NK-92 (cell line): ENCODE data around the gene TMEM208.

Experiments
- DNase-seq: peaks from one replicate; lab custom pipeline; 2025; ENCODE audit not compliant: unreplicated experiment; lab: John Stamatoyannopoulos, UW

TMEM208 gene

DNA sequence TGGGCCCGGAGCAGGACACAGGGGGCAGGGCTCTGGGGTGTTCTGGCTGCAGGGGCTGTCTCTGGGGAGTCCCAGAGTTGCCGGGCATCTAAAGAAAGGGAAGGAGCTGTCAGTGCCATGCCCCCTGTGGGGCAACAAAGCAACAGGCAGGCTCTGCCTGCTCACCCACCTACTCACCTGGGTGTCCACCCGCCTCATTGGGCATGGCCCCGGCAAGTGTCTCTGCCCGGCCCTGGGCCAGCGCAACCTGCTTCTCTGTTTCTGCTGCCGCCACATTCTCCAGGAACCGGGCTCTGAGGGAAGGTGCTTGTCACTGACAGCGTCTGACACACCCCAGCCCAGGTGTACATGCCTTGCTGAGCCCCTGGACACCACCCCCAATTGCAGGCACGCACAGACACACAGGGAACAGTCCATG, 7.3 kb downstream of the TMEM208 start:
- DNase-seq = no peak

- DNase-seq = no peak
Observed at GRCh38 chr16:67235816-67236562, 9.1 kb downstream of the TMEM208 start.

DNA sequence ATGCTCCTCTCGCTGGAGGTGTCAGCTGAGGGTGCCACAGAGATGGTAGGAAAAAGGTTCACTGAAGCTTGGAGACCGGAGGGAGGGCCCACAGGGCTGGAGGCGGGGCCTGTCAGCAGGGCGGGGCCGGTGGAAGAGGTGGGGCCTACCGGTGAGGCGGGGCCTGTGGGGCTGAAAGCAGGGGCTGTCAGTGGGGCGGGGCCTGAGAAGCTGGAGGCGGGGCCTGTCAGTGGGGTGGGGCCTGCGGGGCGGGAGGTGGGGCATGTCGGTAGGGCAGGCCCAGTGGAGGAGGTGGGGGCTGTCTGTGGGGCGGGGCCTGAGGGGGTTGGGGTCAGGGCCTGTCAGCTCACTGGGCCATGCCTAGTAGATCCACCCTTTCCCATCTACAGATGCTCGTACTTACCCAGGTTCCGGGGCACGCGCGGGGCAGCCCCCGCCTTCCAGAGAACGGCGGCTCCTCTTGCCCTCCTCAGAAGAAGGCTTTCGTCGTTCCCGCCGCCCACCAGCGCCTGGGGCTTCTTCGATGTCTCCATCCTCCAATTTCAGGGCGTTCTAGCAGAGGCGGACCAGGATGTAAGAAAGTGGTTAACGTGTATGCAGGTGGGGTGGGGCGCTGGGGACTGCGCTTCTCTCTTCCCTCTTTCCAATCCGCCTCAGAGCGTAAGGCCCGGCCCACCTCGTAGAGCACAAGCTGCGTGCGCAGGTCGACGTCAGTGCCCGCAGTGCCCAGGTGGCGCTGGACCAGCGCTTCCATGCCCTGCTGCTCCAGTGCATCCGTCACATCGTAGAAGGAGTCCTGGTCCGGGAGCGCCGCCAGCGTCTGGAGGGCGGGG, 9.8 kb downstream of the TMEM208 start:
- no peak for DNase-seq

DNA sequence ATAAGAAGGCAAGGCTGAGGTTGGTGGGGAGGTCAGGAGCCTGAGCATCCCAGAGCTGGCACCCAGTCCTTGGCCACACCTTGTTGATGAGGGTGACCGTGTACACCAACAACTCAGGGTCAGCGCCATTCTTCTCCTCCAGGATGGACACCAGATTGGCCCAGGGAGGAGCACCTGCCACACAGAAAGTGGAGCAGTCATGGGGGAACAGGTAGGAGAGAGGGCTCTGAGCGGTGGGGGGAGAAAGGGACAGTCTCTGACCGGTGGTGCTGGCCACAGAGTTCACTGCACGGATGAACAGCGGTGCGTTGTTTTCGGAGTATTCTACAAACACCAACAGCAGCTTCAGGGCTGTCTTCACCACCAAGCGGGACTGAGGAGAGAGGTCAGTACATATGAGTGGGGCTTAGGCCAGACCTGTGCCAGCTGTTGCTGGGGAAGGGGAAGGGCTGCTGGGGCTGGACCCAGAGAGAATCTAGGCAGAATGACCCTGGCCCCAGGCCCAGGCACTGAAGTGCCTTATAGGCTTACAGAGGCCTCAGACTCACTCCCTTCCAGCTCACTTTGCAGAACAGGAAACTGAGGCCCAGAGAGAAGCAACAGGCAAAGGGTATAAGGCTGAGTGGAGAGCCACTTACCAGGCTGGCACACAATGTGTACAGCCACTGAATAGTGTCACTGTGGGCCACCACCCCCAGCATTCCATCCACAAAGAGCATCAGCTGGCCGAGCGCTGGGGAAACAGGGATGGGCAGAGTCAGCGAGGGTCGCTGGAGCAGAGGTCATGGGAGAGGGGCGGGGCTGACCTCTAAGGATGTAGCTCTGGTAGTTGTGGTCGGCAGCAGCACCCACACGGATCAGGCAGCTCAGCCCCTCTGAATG, 10.7 kb downstream of the TMEM208 start:
- no peak for DNase-seq

DNA sequence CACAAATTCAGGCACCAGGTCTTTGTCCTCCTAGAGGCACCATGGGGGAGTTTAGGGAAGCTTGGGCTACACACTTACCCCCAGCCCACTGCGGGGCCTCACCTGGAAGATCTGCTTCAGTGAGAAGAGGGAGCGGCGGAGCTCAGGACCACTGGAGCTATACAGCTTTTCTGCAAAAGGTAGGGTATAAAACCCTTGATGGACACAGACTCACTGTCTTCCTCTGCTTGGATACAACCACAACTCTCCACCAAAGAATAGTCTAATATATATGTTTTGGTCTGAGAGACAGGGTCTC, 11.3 kb downstream of the TMEM208 start:
- DNase-seq = no peak

DNA sequence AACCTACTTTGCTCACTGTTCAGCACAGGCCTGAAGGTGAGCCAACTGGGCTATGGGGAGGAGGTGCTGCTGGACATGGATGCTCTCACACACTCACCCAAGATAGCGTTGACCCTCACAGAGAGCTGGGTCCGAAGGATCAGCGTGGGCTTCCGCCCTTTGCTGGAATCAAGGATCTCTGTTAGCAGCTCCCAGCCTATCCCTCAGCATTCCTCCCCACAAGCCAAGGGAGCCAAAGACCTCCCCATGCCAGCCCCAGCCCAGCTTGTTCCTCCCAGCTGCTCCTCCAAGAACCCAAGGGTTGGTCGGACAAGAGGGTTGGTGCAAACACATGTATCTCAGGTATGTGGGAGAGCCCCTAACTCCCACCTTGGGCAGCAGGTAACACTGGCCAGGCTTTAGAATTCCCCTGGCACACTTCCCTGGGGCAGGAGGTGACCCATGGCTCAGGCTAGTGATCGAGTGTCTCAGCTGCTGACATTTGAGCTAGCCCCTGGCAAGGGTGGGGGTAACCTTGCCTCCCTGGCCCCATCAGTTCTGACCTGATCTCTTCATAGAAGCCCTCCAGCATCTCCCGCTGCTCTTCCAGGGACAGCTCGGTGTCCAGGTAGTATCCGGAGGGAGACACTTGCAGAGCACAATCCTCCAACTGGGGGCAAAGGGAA, 12.0 kb downstream of the TMEM208 start:
- DNase-seq = no peak

DNA sequence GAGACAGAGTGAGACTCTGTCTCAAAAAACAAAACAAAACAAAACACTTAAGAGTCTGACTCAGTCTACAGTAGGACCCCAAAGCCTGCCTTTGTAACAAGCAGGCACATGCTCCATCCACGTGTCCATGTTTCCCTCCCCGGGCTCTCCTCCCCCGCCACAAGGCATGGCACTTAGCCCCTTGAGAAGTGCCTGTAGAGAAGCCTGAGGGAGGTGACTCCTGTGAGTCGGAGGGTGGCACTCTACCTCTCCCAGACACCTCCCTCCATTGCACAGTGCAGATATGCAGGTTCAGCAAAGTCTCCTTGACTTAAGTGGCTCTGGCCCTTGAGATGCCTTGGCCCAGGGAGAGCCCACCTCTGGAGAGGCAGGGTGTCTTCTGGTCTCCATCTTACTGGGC, 13.6 kb downstream of the TMEM208 start:
- no peak for DNase-seq

DNA sequence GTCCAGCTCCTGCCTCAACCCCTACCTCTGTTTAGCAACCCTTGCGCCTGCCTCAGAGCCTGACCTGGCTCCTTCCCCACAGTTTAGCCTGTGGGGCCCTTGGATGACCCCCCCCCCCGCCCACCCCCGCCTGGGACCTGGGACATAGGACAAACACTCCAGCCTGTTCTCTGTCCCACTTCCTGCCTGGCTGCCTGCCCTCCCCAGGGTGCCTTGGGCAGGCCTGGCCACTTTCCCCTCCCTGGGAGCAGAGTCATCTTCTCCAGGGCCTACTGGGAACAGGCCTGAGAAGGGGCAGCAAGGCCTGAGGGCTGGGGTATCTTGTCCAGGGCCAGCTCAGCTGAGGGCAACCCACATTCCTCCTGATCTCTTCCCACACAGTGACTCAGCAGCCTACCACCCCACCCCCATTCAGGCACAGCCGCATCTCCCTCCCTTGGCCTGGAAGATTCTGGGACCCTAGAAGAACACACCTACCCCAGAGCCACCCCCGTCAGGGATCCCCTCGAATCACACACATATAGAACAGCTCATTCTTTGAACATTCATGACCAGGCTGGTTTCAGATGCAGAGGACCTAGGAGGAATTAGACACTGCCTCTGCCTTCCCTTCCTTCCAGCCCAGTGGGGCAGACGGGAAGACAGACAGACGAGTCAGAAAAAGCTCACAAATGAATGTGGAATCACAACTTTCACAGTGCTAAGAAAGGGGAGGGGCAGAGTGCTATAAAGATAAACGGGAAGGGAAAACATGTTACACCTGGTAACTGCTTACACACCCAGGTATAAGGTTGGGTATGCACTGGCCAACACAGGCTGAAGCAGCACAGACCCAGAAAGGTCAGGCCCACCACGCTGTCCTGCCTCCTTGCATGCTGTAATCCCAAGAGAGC, 14.3 kb downstream of the TMEM208 start:
- no peak for DNase-seq

GRCh38 chr16:67242138-67242730, 15.3 kb downstream of the TMEM208 start:
- DNase-seq = no peak

GRCh38 chr16:67243481-67243880, 16.6 kb downstream of the TMEM208 start:
- DNase-seq = no peak

GRCh38 chr16:67244387-67245185, 17.7 kb downstream of the TMEM208 start:
- DNase-seq = no peak

GRCh38 chr16:67245186-67245585, 18.3 kb downstream of the TMEM208 start:
- no peak for DNase-seq

GRCh38 chr16:67245674-67246080, 18.7 kb downstream of the TMEM208 start:
- no peak for DNase-seq

GRCh38 chr16:67246081-67246755, 19.3 kb downstream of the TMEM208 start:
- no peak for DNase-seq

DNA sequence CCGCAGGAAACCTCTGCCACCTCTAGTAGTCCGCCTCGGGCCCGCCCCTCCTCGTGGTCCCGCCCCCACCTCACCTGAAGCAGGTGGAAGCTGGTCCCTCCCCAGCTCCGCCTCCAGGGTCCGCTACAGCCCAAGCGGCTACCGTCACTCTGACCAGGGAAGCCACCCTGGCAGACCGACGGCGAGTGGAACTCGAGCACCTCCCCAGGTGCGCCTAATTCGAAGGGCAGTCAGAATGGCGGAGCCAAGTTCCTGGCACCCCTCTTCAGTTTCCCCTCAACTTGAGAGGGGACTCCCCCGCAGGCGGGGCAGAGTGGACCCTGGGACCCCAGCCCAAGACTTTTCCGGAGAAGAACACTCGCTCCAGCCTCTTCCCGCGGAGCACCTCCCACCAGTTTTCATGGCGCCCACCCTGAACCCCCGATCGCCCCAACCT, 19.8 kb downstream of the TMEM208 start:
- no peak for DNase-seq

DNA sequence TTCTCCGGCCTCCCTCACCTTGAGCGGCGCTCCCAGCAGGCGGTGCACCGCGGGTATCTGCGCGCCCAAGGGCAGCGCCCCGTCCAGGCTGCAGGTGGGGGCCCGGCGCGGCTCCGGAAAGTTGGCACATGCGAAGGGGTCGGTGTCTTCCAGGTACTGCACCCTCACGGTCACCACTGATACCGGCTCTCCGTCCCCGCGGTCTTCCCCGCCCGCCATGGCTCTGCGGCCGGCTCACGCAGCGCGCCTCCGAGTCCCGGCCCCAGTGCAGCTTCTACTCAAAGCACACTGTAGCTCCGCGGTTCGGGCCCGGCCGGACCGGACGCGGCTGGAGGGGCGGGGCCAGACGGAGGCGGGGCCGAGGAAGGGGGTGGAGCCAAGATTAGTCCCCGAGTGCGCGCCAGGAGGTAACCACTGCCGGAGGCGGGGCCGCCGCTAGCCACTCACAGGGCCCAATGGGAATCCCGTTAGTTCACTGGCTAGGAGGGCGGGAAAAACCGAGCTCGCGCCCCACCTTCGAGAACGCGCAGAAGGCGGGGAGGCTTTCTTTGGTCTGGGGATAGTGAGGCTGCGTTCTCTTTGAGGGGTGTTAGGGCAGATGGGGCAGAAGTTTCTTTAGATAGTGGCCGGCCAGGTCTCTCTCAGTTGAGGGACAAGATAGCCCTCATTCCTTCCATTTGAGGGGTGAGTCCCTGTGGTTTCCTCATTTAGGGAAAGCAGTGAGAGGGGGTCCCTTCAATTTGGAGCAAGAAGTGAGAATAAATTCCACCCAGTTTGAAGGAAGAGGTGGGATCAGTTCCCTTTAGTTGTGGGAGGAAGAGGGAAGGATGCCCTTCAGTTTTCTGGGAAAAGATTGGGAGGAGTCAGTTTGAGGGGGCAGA, 20.5 kb downstream of the TMEM208 start, which contains the start of gene FHOD1:
TSS of gene FHOD1 (minus strand) at position 290 of the 881 bp plus-strand sequence. CDS start at position 219, 71 bp downstream.
- DNase-seq = peak; percentile 60

- DNase-seq = no peak
Observed at GRCh38 chr16:67248073-67248400, 21.1 kb downstream of the TMEM208 start.
